ENCODE data around the gene RAPGEF4. TPM values are rescaled to one million over a fixed set of nuclear protein-coding genes. Genes with fewer than 3 reads are reported as not detected.
A peak's percentile ranks its signal among the peaks of the same experiment; 100 is the strongest.

Gene RAPGEF4
- total RNA-seq, 1 experiment from 2014 or later, result 0.59 TPM

GRCh38 chr2:173028141-173028540 is 292.5 kb downstream of the RAPGEF4 start (continued):
- TF ChIP-seq TCF7L2 (IDR thresholded peaks at IDR 0.05; ENCODE audit: borderline replicate concordance, extremely low read depth, insufficient read depth, insufficient read length) (no peak), EZH2 (IDR thresholded peaks at IDR 0.05) (no peak), POLR2A (IDR thresholded peaks at IDR 0.05; ENCODE audit: borderline replicate concordance, extremely low read depth, insufficient read depth, insufficient read length) (no peak), JUND (IDR thresholded peaks at IDR 0.05) (no peak), REST (IDR thresholded peaks at IDR 0.05; ENCODE audit: low read depth) (no peak), EZH2phosphoT487 (IDR thresholded peaks at IDR 0.05; ENCODE audit: borderline replicate concordance) (no peak)

GRCh38 chr2:173028671-173029070 is 293.0 kb downstream of the RAPGEF4 start:
- intact Hi-C loops (cut with micrococcal nuclease), result loop anchor here (5.0 to 10.0 kb wide), 2 partner anchors 326 to 419 kb away; partner anchors contain the start of gene CDCA7
- TF ChIP-seq SRF (IDR thresholded peaks at IDR 0.05; ENCODE audit: low read depth) (no peak), ZNF274 (IDR thresholded peaks at IDR 0.05; ENCODE audit: low read depth, low read length) (no peak), EZH2phosphoT487 (IDR thresholded peaks at IDR 0.05; ENCODE audit: borderline replicate concordance) (no peak), RAD21 (IDR thresholded peaks at IDR 0.05; ENCODE audit: low read depth) (no peak), SP1 (IDR thresholded peaks at IDR 0.05; ENCODE audit: low read depth) (no peak), MAX (IDR thresholded peaks at IDR 0.05) (no peak), JUND (IDR thresholded peaks at IDR 0.05) (no peak), TCF7L2 (IDR thresholded peaks at IDR 0.05; ENCODE audit: borderline replicate concordance, extremely low read depth, insufficient read depth, insufficient read length) (no peak), EGR1 (IDR thresholded peaks at IDR 0.05; ENCODE audit: low read depth) (no peak)
- POLR2A ChIA-PET, result no interaction called here
- no TSS peak for BruUV-seq (replicated peaks)
- no peaks in the 10 kb centered on the region for H3K27me3 ChIP-seq (ENCODE audit: insufficient read depth, low read length)
- RAD21 ChIA-PET (ENCODE audit: low non-redundant PET in 1 of 2, low total read pairs in 2 of 2, uncharacterized antibody in 2 of 2, unreplicated experiment in 2 of 2), result interaction anchor here in 1 of 2 experiments (2.6 kb wide), 1 partner anchor 181 kb away, joined by 9 read pairs; no protein-coding TSS in a partner anchor
- CTCF ChIA-PET, result interaction anchor here (1.5 to 6.5 kb wide), 5 partner anchors 17 to 421 kb away, joined by 3 to 108 read pairs (median 6); no protein-coding TSS in a partner anchor
- no peak overlapping the region for H3K4me2 ChIP-seq (ENCODE audit: low read length)
- H3K36me3 ChIP-seq (ENCODE audit: control insufficient read depth in 1 of 2, insufficient read depth in 2 of 2, low read length in 2 of 2), result no peaks in the 10 kb centered on the region
- H3K4me3 ChIP-seq (replicated peaks in 1 of 2; ENCODE audit: low read depth in 1 of 2, low read length in 2 of 2), result no peak overlapping the region
- H4K20me1 ChIP-seq (ENCODE audit: insufficient read depth), result no peaks in the 10 kb centered on the region
- no peak overlapping the region for H3K27ac ChIP-seq (ENCODE audit: low read depth, low read length)
- peak overlapping the region; percentile 33 for H2AFZ ChIP-seq (ENCODE audit: low read depth, low read length, poor library complexity, severe bottlenecking)
- no peak for DNase-seq (ENCODE audit: low read depth, low spot score)
- no peak overlapping the region for H3K9ac ChIP-seq (ENCODE audit: low read length)
- no peaks in the 10 kb centered on the region for H3K9me3 ChIP-seq (ENCODE audit: control insufficient read depth in 1 of 2, insufficient read depth in 1 of 2, low read depth in 1 of 2, low read length in 2 of 2)
- H3K4me1 ChIP-seq (ENCODE audit: control insufficient read depth in 1 of 2, insufficient read depth in 2 of 2, low read length in 2 of 2), result peaks cover 0 to 4% of the 10 kb centered on the region in 2 experiments; a peak in 2 of 4 replicates
- H3K79me2 ChIP-seq (ENCODE audit: insufficient read depth, low read length), result no peaks in the 10 kb centered on the region
- no peaks in the 10 kb centered on the region for H3K9me2 ChIP-seq (ENCODE audit: insufficient read depth)
- no peak for ATAC-seq
